RWPE2 (cell line): Measurements from ENCODE around the gene GATD1.

Experiments
- ATAC-seq: fragments of 200-7000 bp; cut with Tn5 transposase; 3 replicates; pipeline ENCODE4 v1.9.1; 2021; ENCODE audit warnings: low read depth
- DNase-seq: peaks from one replicate; pipeline ENCODE4 v3.0.0-alpha.2; 2020; ENCODE audit warnings: low spot score
- H3K27ac ChIP-seq: fragments of 450-650 bp; 2 replicates; pipeline ENCODE4 v1.5.1; 2017; ENCODE audit warnings: mild to moderate bottlenecking; ENCODE audit not compliant: poor library complexity, severe bottlenecking
- H3K27me3 ChIP-seq: fragments of 250-450 bp; sonication (Bioruptor Pico); 2 replicates; pipeline ENCODE4 v1.5.1; 2021; ENCODE audit warnings: mild to moderate bottlenecking, moderate library complexity; ENCODE audit not compliant: insufficient read depth, poor library complexity, severe bottlenecking
- H3K36me3 ChIP-seq: fragments of 250-450 bp; sonication (Bioruptor Pico); 2 replicates; pipeline ENCODE4 v1.5.1; 2020; ENCODE audit warnings: low read depth, mild to moderate bottlenecking, moderate library complexity
- H3K4me1 ChIP-seq: fragments of 250-450 bp; sonication (Bioruptor Pico); 2 replicates; pipeline ENCODE4 v1.5.1; 2021; ENCODE audit warnings: mild to moderate bottlenecking, moderate library complexity; ENCODE audit not compliant: insufficient read depth, poor library complexity, severe bottlenecking
- H3K4me3 ChIP-seq: fragments of 250-450 bp; sonication (Bioruptor Pico); 2 replicates; pipeline ENCODE4 v1.5.1; 2021; ENCODE audit warnings: mild to moderate bottlenecking, moderate library complexity; ENCODE audit not compliant: severe bottlenecking
- H3K9me3 ChIP-seq: fragments of 250-450 bp; sonication (Bioruptor Pico); 2 replicates; pipeline ENCODE4 v1.5.1; 2021; ENCODE audit warnings: mild to moderate bottlenecking, moderate library complexity; ENCODE audit not compliant: severe bottlenecking
- TF ChIP-seq, protein P1 (sequence below): fragments of 450-650 bp; IDR thresholded peaks from one replicate; pipeline ENCODE4 v1.5.1; 2017; ENCODE audit warnings: mild to moderate bottlenecking, moderate library complexity; ENCODE audit not compliant: poor library complexity, severe bottlenecking

The GATD1 gene

DNA sequence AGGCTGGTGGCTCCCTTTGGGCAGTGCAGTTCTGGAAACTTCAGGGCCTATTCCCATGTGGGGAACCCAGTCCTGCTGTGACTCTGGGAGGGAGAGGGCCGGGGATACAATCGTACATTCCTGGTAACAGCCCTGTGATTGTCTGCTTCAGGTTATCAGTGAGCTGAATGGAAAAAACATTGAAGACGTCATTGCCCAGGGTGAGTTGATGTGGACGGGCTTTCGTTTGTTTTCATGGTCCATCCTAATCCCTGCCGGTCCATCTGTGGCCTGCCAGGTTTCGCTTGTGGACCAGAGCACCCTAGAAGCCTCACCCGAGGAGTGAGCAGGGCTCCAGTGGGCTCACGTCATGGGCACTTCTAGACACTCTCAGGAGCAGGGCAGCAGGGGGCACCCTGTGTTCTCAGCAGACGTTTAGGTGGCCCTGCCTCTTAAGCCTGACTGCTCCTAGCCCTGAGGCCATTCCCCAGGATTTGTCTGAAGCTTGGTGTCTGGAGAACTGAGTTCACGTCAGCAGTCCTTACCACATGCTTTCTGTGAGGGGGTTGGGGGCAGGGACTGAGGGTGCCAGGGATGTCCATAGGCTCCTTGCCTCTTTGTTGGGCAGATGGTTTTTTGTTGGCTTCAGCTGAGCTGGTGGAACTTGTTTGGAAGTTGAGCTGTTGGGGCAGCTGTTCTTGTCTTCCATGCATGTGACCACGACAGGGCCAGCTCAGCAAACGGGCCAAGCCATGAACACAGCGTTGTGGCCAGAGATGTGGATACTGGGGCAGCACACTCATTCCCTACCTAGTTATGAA, 34.4 kb upstream of the GATD1 start:
- DNase-seq (no peak), ATAC-seq (no peak)
- TF ChIP-seq, protein P1, sequence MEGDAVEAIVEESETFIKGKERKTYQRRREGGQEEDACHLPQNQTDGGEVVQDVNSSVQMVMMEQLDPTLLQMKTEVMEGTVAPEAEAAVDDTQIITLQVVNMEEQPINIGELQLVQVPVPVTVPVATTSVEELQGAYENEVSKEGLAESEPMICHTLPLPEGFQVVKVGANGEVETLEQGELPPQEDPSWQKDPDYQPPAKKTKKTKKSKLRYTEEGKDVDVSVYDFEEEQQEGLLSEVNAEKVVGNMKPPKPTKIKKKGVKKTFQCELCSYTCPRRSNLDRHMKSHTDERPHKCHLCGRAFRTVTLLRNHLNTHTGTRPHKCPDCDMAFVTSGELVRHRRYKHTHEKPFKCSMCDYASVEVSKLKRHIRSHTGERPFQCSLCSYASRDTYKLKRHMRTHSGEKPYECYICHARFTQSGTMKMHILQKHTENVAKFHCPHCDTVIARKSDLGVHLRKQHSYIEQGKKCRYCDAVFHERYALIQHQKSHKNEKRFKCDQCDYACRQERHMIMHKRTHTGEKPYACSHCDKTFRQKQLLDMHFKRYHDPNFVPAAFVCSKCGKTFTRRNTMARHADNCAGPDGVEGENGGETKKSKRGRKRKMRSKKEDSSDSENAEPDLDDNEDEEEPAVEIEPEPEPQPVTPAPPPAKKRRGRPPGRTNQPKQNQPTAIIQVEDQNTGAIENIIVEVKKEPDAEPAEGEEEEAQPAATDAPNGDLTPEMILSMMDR = no peak
- H3K4me1 ChIP-seq = no peaks in the 10 kb centered on the region
- H3K27ac ChIP-seq = peak overlapping the region; percentile 73
- peaks cover 37% of the 10 kb centered on the region for H3K36me3 ChIP-seq
- H3K27me3 ChIP-seq = no peaks in the 10 kb centered on the region
- H3K9me3 ChIP-seq = no peaks in the 10 kb centered on the region
- peak overlapping the region; percentile 69 for H3K4me3 ChIP-seq

DNA sequence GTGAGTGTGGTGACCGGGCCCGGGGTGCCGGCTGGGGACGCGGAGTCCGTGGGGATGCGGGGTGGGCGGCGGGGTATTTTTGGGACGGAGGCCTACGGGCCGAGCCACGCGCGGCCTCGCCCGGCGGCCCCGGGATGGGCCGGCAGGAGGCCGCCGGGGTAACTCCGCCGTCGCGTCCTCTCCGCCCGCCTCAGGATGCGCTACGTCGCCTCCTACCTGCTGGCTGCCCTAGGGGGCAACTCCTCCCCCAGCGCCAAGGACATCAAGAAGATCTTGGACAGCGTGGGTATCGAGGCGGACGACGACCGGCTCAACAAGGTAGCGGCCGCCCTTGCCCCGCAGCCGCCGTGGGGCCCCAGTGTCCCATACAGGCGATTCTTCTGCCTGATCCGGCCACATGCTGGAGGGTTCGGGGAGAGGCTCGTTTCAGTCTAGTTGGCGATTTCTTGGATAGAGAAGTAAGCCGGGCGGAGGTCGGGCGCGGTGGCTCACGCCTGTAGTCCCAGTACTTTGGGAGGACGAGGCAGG, 32.8 kb upstream of the GATD1 start:
- TF ChIP-seq, protein P1 = no peak
- no peak for ATAC-seq
- no peak for DNase-seq
- Histone ChIP-seq H3K27me3 (no peaks in the 10 kb centered on the region), H3K9me3 (no peaks in the 10 kb centered on the region), H3K4me1 (no peaks in the 10 kb centered on the region), H3K27ac (peak overlapping the region; percentile 73), H3K36me3 (peaks cover 37% of the 10 kb centered on the region), H3K4me3 (peak overlapping the region; percentile 69)

DNA sequence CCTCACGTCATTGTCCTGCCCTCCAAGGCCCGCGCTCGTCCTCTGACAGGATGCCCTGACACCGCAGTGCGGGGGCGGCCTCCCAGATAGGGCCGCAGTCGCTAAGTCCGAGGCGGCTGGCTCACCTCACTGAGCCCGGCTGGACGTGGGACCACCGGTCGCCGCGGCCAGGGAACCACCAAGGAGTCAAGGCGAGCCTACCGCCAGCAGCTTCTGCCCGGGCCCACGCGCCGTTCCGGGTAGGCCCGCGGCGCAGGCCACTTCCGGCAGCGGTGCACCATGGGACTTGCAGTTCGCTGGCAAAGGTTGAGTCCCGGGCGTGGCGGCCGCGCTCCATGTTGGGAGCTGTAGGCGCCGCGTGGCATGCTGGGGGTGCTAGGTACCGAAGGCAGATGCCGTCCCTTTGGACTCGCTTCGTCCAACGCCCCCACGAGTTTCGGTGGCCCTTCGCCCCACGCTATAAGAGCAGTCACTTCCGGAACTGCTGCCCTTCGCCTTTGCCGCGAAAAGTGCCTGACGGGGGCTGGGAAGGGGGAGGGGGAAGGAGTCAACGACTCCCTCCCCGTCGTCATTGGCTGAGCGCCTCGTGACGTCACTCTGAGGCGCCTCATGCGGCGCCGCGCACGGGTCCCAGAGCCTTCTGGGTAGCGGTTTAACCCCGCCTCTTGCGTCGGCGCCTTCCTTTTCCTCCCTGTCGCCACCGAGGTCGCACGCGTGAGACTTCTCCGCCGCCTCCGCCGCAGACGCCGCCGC, 32.2 kb upstream of the GATD1 start, which contains the start of gene RPLP2:
RPLP2 (plus strand) TSS at position 681 of the 753 bp plus-strand sequence. CDS start 268 bp downstream, outside the sequence.
- Histone ChIP-seq H3K4me1 (no peaks in the 10 kb centered on the region), H3K27ac (peak within 1 kb of the TSS; percentile 73), H3K27me3 (no peaks in the 10 kb centered on the region), H3K4me3 (peak within 1 kb of the TSS; percentile 69), H3K36me3 (peaks cover 37% of the 10 kb centered on the region), H3K9me3 (no peaks in the 10 kb centered on the region)
- DNase-seq (peak; percentile 97), ATAC-seq (peak; percentile 79)
- TF ChIP-seq, protein P1 = no peak

DNA sequence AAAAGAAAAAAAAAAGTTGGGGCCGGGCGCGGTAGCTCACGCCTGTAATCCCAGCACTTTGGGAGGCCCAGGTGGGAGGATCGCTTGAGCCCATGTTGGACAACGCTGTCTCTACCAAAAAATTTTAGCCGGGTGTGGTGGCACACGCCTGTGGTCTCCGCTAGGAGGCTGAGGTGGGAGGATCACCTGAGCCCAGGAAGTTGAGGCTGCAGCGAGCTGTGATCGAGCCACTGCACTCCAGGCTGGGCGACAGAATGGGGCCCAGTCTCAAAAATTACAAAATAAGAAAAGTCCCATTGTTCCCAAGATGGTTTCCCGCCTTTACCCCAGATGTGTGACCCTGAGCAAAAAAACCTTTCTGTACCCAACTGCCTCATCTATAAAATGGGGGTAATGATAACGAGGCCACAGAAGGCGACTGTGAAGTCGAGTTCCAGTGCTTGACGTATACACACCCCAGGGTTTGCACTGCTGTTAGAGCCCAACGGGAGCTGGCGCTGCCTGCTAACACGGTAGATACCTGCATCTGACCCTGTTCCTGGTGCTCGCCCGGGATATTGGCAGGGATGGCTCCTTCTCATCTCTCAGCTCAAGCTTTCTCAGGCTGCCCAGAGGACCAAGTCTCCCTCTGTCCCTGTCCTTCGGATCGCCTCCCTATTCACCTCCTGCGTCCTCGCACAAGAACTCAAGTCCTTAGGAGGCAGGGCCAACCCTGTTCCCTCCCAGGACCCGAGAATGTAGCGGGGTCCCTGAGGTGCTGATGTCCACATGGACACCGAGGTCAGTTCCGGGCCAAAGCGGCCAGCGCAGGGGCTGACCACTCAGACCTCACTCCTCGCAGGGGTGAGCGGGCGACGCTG, 31.4 kb upstream of the GATD1 start:
- Histone ChIP-seq H3K36me3 (peaks cover 34% of the 10 kb centered on the region), H3K4me3 (peak overlapping the region; percentile 69), H3K27ac (peak overlapping the region; percentile 73), H3K4me1 (peaks cover 3% of the 10 kb centered on the region), H3K27me3 (no peaks in the 10 kb centered on the region), H3K9me3 (no peaks in the 10 kb centered on the region)
- DNase-seq (no peak), ATAC-seq (peak; percentile 0; the same call in 2 of the 3 replicates)
- TF ChIP-seq, protein P1 = no peak
